Liver (tissue), 9 donors: ENCODE data around the gene XXYLT1. TPM values are rescaled to one million over a fixed set of nuclear protein-coding genes. Genes with fewer than 3 reads are reported as not detected.

Source experiments
- DNase-seq: peaks from one replicate; pipeline ENCODE4 v3.0.0-alpha.2; 2017; ENCODE audit warnings: low spot score
- H3K27ac ChIP-seq, 2 donors: one replicate each; pipeline ENCODE4 v1.7.0; 2013; ENCODE audit warnings: inconsistent platforms in 2 of 2, low read length in 2 of 2, control low read depth in 1 of 2, low read depth in 1 of 2, mild to moderate bottlenecking in 1 of 2
- H3K27me3 ChIP-seq, 4 donors: one replicate each; pipeline versions ENCODE4 v1.6.1 to v1.7.0; 2013; ENCODE audit warnings: low read length in 3 of 4, inconsistent platforms in 1 of 4, mild to moderate bottlenecking in 1 of 4, moderate library complexity in 1 of 4; ENCODE audit not compliant: control insufficient read depth in 4 of 4, insufficient read depth in 4 of 4
- H3K36me3 ChIP-seq, 4 donors: one replicate each; pipeline versions ENCODE4 v1.6.1 to v1.7.0; 2013; ENCODE audit warnings: low read length in 3 of 4, mild to moderate bottlenecking in 3 of 4, low read depth in 1 of 4, moderate library complexity in 1 of 4; ENCODE audit not compliant: control insufficient read depth in 4 of 4, insufficient read depth in 3 of 4
- H3K4me1 ChIP-seq, 4 donors: one replicate each; pipeline versions ENCODE4 v1.6.1 to v1.7.0; 2013; ENCODE audit warnings: low read length in 3 of 4, mild to moderate bottlenecking in 3 of 4, moderate library complexity in 1 of 4; ENCODE audit not compliant: control insufficient read depth in 4 of 4, insufficient read depth in 4 of 4
- H3K4me3 ChIP-seq, 3 donors: one replicate each; pipeline versions ENCODE4 v1.6.1 to v1.7.0; 2013; ENCODE audit warnings: low read length in 3 of 3, control low read depth in 1 of 3, low read depth in 1 of 3, mild to moderate bottlenecking in 1 of 3
- H3K9ac ChIP-seq, 2 donors: one replicate each; pipeline ENCODE4 v1.7.0; 2013; ENCODE audit warnings: low read length in 2 of 2, mild to moderate bottlenecking in 2 of 2, moderate library complexity in 2 of 2, control low read depth in 1 of 2, low read depth in 1 of 2
- H3K9me3 ChIP-seq, 4 donors: one replicate each; pipeline versions ENCODE4 v1.6.1 to v1.7.0; 2013; ENCODE audit warnings: low read length in 3 of 4; ENCODE audit not compliant: control insufficient read depth in 4 of 4
- ATF3 ChIP-seq: IDR thresholded peaks from 2 replicates; pipeline ENCODE4 v1.6.1; 2016; ENCODE audit warnings: antibody characterized with exemption
- EGR1 ChIP-seq, 2 donors: IDR thresholded peaks; 2 replicates each; pipeline ENCODE4 v1.6.1; 2016 to 2018; ENCODE audit warnings: antibody characterized with exemption in 2 of 2, low read depth in 2 of 2
- FOXA1 ChIP-seq: IDR thresholded peaks from 2 replicates; pipeline ENCODE4 v1.6.1; 2016; ENCODE audit warnings: antibody characterized with exemption
- HNF4A ChIP-seq, 2 donors: conservative IDR thresholded peaks; 2 replicates each; pipeline ENCODE4 v1.6.1; 2016; ENCODE audit warnings: antibody characterized with exemption in 2 of 2, mild to moderate bottlenecking in 2 of 2
- HNF4G ChIP-seq: IDR thresholded peaks from 2 replicates; pipeline ENCODE4 v1.6.1; 2016; ENCODE audit warnings: antibody characterized with exemption
- NR2F2 ChIP-seq: IDR thresholded peaks from 2 replicates; pipeline ENCODE4 v1.6.1; 2016; ENCODE audit warnings: antibody characterized with exemption
- TAF1 ChIP-seq: conservative IDR thresholded peaks from 2 replicates; pipeline ENCODE4 v1.6.1; 2016; ENCODE audit warnings: antibody characterized with exemption, mild to moderate bottlenecking
- WGBS: extraction: QIAGEN DNeasy Blood & Tissue Kit; methylation state at CpG from one replicate; pipeline ENCODE4 v1.1.7; 2013; 5-methylcytosine and 5-hydroxymethylcytosine counted together
- polyA plus RNA-seq, 2 donors: library from polyadenylated mRNA; stranded (reverse) in 1 of 2; unstranded in 1 of 2; fragments of 200-250 nt in 1 of 2; fragments of >200 nt in 1 of 2; fragmentation: Nextera tagmentation in 1 of 2; extraction: Ambion mirVana in 1 of 2; gene quantifications; one replicate each; pipeline versions ENCODE4 v1.2.1 to v1.2.3, GENCODE V29; 2013 to 2015
- total RNA-seq, 2 donors: library from RNA; depleted of rRNA; stranded (reverse); fragments of >200 nt; gene quantifications; one replicate each; pipeline ENCODE4 v1.2.3, GENCODE V29; 2014
- TF ChIP-seq, protein P1 (sequence below): IDR thresholded peaks from 2 replicates; pipeline ENCODE4 v1.6.1; 2016; ENCODE audit warnings: antibody characterized with exemption
- donor health status: healthy.
- donor health status: healthy.
- donor health status: healthy.
- donor health status: healthy.
- donor health status: healthy.

Gene XXYLT1
- total and polyA plus RNA-seq, 4 donors, result 0.93 to 7.6 (median 2.8) TPM

- TF ChIP-seq HNF4G (no peak), FOXA1 (no peak)
- TF ChIP-seq, protein P1, sequence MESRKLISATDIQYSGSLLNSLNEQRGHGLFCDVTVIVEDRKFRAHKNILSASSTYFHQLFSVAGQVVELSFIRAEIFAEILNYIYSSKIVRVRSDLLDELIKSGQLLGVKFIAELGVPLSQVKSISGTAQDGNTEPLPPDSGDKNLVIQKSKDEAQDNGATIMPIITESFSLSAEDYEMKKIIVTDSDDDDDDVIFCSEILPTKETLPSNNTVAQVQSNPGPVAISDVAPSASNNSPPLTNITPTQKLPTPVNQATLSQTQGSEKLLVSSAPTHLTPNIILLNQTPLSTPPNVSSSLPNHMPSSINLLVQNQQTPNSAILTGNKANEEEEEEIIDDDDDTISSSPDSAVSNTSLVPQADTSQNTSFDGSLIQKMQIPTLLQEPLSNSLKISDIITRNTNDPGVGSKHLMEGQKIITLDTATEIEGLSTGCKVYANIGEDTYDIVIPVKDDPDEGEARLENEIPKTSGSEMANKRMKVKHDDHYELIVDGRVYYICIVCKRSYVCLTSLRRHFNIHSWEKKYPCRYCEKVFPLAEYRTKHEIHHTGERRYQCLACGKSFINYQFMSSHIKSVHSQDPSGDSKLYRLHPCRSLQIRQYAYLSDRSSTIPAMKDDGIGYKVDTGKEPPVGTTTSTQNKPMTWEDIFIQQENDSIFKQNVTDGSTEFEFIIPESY, result no peak
- peaks cover 0 to 3% (median 2%) of the 10 kb centered on the region in 4 donors for H3K4me1 ChIP-seq
- no peak overlapping the region for H3K9ac ChIP-seq
- H3K9me3 ChIP-seq, result no peaks in the 10 kb centered on the region
- no peaks in the 10 kb centered on the region for H3K27me3 ChIP-seq
- no peaks in the 10 kb centered on the region for H3K36me3 ChIP-seq
- H3K4me3 ChIP-seq, result no peak overlapping the region
- no peak for DNase-seq
- 95% methylated on average over 7 of the region's 7 CpGs for WGBS
- no peak overlapping the region for H3K27ac ChIP-seq
These were observed 226.5 kb downstream of the XXYLT1 start for GRCh38 chr3:195044411-195044810.

DNA sequence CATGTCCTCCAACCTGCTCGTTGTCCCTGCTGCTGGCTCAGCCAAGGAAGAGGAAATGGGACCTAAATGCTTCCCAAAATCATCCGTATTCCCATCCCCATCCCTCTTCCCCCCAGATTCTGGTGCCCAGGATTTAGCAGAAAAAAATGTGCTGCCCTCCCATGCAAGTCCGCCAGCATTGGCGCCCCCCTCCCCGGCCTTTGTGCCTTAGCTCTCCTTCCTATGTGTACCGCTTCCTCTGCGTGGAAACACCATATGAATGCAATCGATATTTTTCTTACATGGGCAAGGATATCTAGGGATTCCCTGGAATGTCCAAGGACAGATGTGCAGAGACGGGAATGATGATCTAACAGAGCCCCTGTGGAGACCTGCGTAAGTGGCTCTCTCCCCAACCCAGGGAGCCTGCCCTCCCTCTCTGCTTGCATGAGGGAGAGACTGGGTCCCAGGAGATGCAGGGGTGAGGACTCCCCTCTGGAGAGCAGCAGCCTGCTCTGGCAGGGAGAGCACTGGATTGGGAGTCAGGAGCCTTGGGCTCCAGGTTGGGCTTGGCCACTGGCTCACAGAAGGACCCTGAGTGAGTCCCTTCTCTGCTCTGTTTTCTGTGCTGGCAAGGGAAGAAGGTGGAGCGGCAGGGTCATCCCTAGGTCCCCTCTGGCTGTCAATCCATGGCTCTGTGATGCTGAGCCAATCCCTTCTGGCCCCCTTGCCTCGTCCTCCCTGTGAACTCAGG, 227.2 kb downstream of the XXYLT1 start:
- TF ChIP-seq NR2F2, result no peak
- no peak for TF ChIP-seq EGR1 (IDR thresholded peaks at IDR 0.05; ENCODE audit: low read depth in 2 of 2)
- TF ChIP-seq HNF4A (conservative IDR thresholded peaks at IDR 0.05), result no peak
- Histone ChIP-seq H3K9me3 (no peaks in the 10 kb centered on the region), H3K27ac (no peak overlapping the region), H3K9ac (no peak overlapping the region), H3K4me3 (no peak overlapping the region), H3K4me1 (peaks cover 0 to 5% (median 5%) of the 10 kb centered on the region in 4 donors), H3K36me3 (no peaks in the 10 kb centered on the region), H3K27me3 (no peaks in the 10 kb centered on the region)
- DNase-seq, result no peak
- 83% methylated on average over 12 of the region's 12 CpGs for WGBS

DNA sequence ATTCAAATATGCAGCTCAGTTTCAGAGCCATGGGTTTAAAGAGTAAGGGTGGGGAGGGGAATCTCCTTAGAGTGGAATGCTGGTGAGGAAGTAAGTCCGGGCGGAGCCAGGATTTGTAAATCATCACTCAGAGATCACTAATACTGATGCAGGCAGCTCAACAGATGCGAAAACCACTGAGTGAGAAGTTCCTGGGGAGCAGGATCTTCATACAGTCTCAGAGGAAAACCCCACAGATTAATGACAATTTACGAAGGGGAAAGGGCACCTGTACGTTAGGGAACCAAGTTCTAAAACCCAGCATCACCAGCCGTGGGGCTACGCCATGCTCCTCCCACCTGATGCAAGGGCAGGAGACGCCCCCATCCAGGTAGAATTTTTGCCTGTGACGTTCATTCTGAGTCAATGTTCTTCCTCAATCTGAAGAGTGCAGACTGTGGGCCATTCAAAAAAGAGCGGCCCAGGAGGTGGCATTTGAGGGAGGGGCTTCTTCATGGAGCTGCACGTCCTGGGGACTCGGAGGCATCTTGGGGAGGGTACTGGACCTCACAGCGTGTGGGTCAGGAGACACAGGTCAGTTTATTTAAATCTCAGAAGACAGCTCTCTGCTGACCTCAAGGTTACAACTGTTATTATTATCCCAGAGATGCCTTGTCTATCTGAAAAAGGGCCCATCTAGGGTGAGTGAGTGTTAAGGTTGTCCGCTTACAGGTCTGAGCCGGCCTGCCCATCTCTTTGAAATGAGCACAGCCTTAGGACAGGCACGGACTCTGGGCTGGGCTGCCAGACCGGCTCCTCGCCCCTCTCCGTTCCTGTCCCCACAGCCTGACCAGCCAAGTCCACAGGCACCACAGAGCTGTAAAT, 228.0 kb downstream of the XXYLT1 start:
- TF ChIP-seq EGR1 (IDR thresholded peaks at IDR 0.05; ENCODE audit: low read depth in 2 of 2) (no peak), ATF3 (no peak), HNF4G (no peak), TAF1 (no peak)
- TF ChIP-seq, protein P1, result no peak
- Histone ChIP-seq H3K27me3 (no peaks in the 10 kb centered on the region), H3K36me3 (no peaks in the 10 kb centered on the region), H3K4me1 (peaks cover 0 to 5% (median 5%) of the 10 kb centered on the region in 4 donors), H3K27ac (no peak overlapping the region), H3K9me3 (no peaks in the 10 kb centered on the region), H3K9ac (no peak overlapping the region), H3K4me3 (no peak overlapping the region)
- WGBS, result 77% methylated on average over 19 of the region's 19 CpGs
- DNase-seq, result no peak
